Astrocyte of the spinal cord (primary cell): ENCODE measurements around the gene LLGL2.

Experiments used
- DNase-seq: peaks from one replicate; pipeline ENCODE4 v3.0.0; 2011; ENCODE audit warnings: low read depth, low spot score
- H3K4me3 ChIP-seq: 2 replicates; pipeline ENCODE4 v1.5.1; 2011; ENCODE audit warnings: low read depth, mild to moderate bottlenecking, low read length, moderate library complexity
- in situ Hi-C: cut with HindIII; loops from 2 replicates; pipeline ENCODE4 v1.10.0; 2017; ENCODE audit warnings: low sequenced_read_pairs
- TF ChIP-seq, protein P1 (sequence below): IDR thresholded peaks from 2 replicates; pipeline ENCODE4 v1.5.1; 2012; ENCODE audit warnings: low read depth, mild to moderate bottlenecking, low read length, inconsistent platforms

LLGL2 gene

DNA sequence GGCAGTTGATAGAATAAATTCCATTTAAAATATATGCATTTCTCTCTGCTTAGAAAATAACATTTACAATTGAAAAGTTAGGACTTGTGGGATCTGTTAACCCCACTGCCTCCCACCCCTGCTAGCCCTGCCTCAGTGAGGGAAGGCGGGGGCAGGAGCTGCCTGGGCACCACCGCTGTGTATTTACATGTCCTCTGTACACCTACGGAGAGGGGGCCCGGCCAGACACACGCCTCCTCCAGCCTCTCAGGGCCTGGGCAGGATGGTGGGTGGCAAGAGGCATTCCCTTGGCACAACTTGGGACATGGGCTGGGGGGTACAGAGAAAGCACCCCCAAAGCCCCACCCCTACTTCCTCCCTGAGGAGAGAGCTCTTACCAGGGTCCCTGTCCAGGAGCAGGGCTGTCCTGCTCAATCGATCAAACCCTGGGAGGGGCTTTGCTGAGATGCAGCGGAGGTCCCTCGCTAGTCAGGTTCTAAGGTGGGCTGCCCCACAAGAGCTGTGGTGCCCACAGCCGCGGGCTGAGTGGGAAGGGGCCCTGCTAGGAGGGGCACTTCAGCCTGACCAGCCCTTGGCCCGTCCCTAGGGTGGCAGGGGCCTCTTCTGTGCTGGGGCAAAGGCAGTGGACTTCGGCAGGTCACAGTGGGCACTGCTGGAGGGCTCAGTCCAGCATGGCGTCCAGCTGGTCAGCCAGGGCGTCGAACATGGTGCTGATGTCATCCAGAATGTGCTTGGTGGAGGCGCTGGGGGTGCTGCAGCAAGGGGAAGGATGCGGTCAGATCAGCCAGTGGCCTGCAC lies 24.9 kb upstream of the LLGL2 start:
- in situ Hi-C loops, result no loop called here
- no peak overlapping the region for H3K4me3 ChIP-seq
- TF ChIP-seq, protein P1, sequence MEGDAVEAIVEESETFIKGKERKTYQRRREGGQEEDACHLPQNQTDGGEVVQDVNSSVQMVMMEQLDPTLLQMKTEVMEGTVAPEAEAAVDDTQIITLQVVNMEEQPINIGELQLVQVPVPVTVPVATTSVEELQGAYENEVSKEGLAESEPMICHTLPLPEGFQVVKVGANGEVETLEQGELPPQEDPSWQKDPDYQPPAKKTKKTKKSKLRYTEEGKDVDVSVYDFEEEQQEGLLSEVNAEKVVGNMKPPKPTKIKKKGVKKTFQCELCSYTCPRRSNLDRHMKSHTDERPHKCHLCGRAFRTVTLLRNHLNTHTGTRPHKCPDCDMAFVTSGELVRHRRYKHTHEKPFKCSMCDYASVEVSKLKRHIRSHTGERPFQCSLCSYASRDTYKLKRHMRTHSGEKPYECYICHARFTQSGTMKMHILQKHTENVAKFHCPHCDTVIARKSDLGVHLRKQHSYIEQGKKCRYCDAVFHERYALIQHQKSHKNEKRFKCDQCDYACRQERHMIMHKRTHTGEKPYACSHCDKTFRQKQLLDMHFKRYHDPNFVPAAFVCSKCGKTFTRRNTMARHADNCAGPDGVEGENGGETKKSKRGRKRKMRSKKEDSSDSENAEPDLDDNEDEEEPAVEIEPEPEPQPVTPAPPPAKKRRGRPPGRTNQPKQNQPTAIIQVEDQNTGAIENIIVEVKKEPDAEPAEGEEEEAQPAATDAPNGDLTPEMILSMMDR, result no peak
- no peak for DNase-seq

DNA sequence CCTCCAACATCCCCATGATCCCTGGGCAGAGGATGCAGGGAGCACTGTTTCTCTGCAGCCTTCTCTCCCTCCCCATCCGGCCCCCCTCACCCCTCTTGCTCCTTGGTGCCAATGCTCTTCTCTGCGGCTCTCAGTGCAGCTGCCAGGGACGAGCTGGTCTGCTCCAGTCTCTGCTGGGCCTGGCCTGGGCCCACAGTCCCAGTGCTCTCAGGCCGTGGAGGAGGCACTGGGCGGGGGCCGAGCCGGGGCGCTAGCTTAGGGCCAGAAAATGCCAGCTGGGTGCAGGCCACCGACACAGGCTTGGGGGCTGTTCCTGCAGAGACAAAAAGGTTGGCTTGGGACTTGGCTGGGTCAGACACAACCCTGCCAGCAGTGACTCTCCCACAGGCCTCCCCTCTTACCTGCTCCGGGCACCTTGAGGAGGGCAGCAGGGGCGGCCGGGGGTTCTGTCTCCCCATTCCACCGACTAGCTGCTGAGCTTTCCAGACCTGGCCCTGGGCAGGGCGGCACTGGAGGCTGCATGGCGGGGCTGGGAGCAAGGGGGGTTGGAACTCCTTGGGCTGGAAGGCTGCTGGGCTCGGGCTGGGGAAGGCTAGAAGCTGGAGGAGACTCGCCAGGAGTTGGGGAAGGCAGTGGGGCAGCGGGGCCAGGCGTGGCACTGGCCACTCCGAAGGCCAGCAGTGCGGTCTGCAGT lies 24.0 kb upstream of the LLGL2 start:
- H3K4me3 ChIP-seq, result no peak overlapping the region
- in situ Hi-C loops, result no loop called here
- TF ChIP-seq, protein P1, result no peak
- DNase-seq, result no peak

DNA sequence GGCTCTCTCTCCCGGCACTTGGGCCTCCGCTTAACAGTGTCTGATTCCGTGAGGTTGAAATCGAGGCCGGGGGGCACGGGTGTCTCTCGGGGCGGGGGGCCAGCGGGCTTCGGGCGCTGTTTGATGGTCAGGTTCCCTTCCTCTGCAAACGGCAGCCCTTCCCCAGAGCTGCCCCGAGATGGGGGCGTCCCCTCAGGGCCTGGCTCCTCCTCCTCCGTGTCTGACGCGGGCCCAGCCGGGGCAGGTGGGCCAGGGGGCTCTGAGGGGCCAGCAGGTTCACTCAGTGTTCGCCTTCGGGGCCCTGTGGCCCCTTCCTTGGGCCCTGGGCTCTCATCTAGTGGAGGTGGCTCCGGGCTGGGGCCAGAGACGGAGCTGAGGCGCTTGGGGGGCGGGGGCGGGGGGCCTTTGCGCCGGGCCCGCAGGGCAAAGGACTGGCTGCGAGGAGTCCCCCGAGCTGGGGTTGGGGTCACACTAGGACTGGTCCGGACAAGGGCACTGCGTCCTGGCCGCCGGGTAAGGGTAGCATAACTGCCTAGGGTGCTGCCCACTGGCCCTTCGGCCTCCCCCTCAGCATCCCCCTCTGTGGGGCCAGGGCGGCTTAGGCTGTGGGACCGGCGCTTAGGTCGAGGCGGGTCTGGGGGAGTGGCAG lies 23.3 kb upstream of the LLGL2 start:
- no peak overlapping the region for H3K4me3 ChIP-seq
- no peak for DNase-seq
- TF ChIP-seq, protein P1, result no peak
- in situ Hi-C loops, result no loop called here

DNA sequence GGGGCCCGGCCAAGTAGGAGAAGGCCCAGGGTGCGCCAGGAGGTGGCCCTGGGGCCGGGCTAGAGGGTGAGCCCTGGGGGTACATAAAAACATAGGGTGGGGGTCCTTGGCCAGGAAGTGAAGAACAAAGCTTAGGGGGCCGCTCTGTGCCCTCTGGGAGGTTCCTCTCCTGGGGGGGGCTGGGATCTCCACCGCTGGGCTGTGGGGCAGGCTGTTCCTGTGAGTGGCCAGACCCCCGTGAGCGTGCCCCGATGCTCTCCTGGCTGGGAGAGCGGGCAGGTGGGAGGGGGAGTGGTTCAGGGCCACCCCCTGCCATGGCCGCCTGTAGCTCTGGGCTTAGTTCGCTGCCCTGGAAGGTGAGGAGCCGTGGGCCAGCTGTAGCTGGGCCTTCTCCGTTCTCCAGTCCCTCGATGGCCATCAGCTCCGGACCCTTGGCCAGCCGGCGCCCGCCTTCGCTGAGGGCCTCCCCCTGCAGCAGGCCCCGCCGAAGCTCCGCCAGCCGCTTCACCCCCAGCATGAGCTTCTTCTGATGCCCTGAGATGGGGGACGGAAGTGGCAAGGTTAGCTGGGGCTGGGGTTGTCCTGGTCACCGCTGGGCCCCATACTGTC lies 22.7 kb upstream of the LLGL2 start:
- in situ Hi-C loops, result no loop called here
- TF ChIP-seq, protein P1, result no peak
- H3K4me3 ChIP-seq, result no peak overlapping the region
- DNase-seq, result no peak

DNA sequence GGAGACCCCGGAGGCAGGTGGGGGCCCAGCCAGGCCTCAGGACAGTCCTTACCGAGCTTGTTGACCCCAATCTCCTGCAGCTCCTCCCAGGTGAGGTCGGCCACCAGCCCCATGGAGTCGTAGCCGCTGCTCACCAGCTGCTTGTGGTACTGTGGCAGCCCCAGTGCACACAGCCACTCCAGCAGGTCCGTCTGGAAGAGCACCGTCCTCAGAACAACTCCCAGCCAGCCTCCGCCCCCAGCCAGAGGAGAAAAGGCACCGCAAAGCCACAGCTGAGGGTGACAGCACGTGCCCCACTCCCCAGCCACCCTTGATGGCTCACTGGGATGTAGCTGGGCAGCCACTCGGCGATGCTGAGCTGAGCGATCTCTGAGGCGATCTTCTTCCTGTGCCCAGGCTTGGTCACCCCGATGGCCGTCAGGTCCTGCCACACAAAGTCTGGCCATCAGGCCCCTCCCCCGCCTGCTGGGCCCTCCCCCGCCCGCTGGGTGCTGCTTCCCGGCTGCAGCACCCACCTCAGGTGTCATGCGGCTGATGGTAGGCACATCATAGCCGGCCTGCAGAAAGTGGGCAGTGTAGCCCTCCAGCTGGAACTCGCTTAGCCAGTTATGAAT lies 22.1 kb upstream of the LLGL2 start:
- no peak overlapping the region for H3K4me3 ChIP-seq
- in situ Hi-C loops, result no loop called here
- TF ChIP-seq, protein P1, result no peak
- DNase-seq, result no peak

DNA sequence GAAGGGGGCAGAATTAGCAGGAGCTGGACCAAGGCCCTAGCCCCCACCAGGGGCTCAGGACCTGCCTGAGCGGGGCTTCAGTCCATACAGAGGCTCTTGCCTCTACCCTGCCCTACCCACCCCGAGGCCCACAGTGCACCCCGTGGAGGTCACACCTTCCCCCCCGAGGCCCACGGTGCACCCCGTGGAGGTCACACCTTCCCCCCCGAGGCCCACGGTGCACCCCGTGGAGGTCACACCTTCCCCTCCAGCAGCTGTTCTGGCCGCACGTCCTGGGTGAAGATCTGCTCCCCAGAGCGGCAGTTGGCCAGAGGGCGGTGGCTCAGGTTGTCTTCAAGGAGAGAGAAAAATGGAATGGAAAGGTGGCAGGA lies 21.5 kb upstream of the LLGL2 start:
- in situ Hi-C loops, result no loop called here
- no peak for DNase-seq
- TF ChIP-seq, protein P1, result no peak
- no peak overlapping the region for H3K4me3 ChIP-seq
